Measurements from ENCODE around the gene ANKRD24.

DNA sequence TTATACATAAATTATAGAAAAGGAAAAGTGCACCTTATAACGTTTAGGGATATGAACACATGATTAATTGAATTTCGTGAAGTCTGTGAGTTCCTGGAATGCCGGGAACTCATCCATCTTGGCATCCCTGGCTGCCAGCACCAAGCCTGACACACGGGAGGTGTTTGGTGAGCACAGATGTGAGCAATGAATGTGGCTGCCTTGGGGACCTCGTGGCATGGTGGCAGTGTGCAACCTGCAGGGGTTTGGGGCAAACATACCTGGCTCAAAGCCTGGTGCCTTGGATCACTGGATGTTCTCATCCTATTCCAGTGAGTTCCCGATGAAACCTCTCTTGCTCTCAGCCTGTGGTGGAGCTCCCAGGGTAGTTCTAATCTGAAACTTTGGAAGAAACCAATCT lies 48.1 kb upstream of the ANKRD24 start:
- TF ChIP-seq, protein P1, sequence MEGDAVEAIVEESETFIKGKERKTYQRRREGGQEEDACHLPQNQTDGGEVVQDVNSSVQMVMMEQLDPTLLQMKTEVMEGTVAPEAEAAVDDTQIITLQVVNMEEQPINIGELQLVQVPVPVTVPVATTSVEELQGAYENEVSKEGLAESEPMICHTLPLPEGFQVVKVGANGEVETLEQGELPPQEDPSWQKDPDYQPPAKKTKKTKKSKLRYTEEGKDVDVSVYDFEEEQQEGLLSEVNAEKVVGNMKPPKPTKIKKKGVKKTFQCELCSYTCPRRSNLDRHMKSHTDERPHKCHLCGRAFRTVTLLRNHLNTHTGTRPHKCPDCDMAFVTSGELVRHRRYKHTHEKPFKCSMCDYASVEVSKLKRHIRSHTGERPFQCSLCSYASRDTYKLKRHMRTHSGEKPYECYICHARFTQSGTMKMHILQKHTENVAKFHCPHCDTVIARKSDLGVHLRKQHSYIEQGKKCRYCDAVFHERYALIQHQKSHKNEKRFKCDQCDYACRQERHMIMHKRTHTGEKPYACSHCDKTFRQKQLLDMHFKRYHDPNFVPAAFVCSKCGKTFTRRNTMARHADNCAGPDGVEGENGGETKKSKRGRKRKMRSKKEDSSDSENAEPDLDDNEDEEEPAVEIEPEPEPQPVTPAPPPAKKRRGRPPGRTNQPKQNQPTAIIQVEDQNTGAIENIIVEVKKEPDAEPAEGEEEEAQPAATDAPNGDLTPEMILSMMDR (IDR thresholded peaks at IDR 0.05) = no peak
- TF ChIP-seq EZH2phosphoT487 (IDR thresholded peaks at IDR 0.05) (no peak), EZH2 (IDR thresholded peaks at IDR 0.05) (no peak)

Data from neural progenitor cell (in vitro differentiated cells).